Astrocyte (in vitro differentiated cells and primary cell): ENCODE results near the gene KRTAP3-1. TPM values are rescaled to one million over a fixed set of nuclear protein-coding genes. Genes with fewer than 3 reads are reported as not detected.

Experiments
- DNase-seq: peaks from one replicate; pipeline ENCODE4 v3.0.0-alpha.2; 2010; ENCODE audit warnings: low read depth
- FAIRE-seq: peaks from 2 replicates; lab custom pipeline; 2011; peaks lifted over from hg19 to GRCh38; lab: Jason Lieb, UNC
- H2AFZ ChIP-seq: 2 replicates; pipeline ENCODE4 v1.6.0; 2012; ENCODE audit warnings: low read depth, low read length, inconsistent platforms
- H3K27ac ChIP-seq: 2 replicates; pipeline ENCODE4 v1.5.1; 2011; ENCODE audit warnings: low read depth, low read length, inconsistent platforms
- H3K27me3 ChIP-seq: 2 replicates; pipeline ENCODE4 v1.6.0; 2011; ENCODE audit warnings: low read length, inconsistent platforms; ENCODE audit not compliant: insufficient read depth
- H3K36me3 ChIP-seq: 2 replicates; pipeline ENCODE4 v1.5.1; 2011; ENCODE audit warnings: low read length, inconsistent platforms; ENCODE audit not compliant: insufficient read depth
- H3K4me1 ChIP-seq: 2 replicates; pipeline ENCODE4 v1.5.1; 2011; ENCODE audit warnings: low read length, inconsistent platforms; ENCODE audit not compliant: insufficient read depth
- H3K4me2 ChIP-seq: 2 replicates; pipeline ENCODE4 v1.6.0; 2012; ENCODE audit warnings: low read length, inconsistent platforms
- H3K4me3 ChIP-seq: 2 replicates; pipeline ENCODE4 v1.5.1; 2011; ENCODE audit warnings: low read depth, mild to moderate bottlenecking, low read length, inconsistent platforms; ENCODE audit not compliant: insufficient read depth
- H3K79me2 ChIP-seq: 2 replicates; pipeline ENCODE4 v1.6.0; 2012; ENCODE audit warnings: mild to moderate bottlenecking, low read length, inconsistent platforms; ENCODE audit not compliant: insufficient read depth
- H3K9ac ChIP-seq: 2 replicates; pipeline ENCODE4 v1.6.0; 2012; ENCODE audit warnings: mild to moderate bottlenecking, low read length, inconsistent platforms
- H3K9me3 ChIP-seq: 2 replicates; pipeline ENCODE4 v1.5.1; 2012; ENCODE audit warnings: low read depth, mild to moderate bottlenecking, low read length, inconsistent platforms; ENCODE audit not compliant: insufficient read depth
- H4K20me1 ChIP-seq: 2 replicates; pipeline ENCODE4 v1.6.0; 2012; ENCODE audit warnings: low read length, inconsistent platforms; ENCODE audit not compliant: insufficient read depth
- H3K27ac Mint-ChIP-seq: one replicate; pipeline ENCODE4 v1.8.0; 2021; ENCODE audit warnings: mild to moderate bottlenecking, mixed read lengths; ENCODE audit not compliant: unreplicated experiment
- H3K27me3 Mint-ChIP-seq: one replicate; pipeline ENCODE4 v1.8.0; 2021; ENCODE audit warnings: low read depth, mixed read lengths; ENCODE audit not compliant: unreplicated experiment
- H3K36me3 Mint-ChIP-seq: one replicate; pipeline ENCODE4 v1.8.0; 2021; ENCODE audit warnings: low read depth, mixed read lengths; ENCODE audit not compliant: unreplicated experiment
- H3K4me1 Mint-ChIP-seq: one replicate; pipeline ENCODE4 v1.8.0; 2021; ENCODE audit warnings: low read depth, mixed read lengths; ENCODE audit not compliant: unreplicated experiment
- H3K4me3 Mint-ChIP-seq: one replicate; pipeline ENCODE4 v1.8.0; 2021; ENCODE audit warnings: mild to moderate bottlenecking, moderate library complexity, mixed read lengths; ENCODE audit not compliant: unreplicated experiment
- H3K9me3 Mint-ChIP-seq: one replicate; pipeline ENCODE4 v1.8.0; 2021; ENCODE audit warnings: mild to moderate bottlenecking, mixed read lengths; ENCODE audit not compliant: unreplicated experiment
- EZH2 ChIP-seq: IDR thresholded peaks from 2 replicates; pipeline ENCODE4 v1.6.1; 2012; ENCODE audit warnings: mild to moderate bottlenecking, low read length, inconsistent platforms; ENCODE audit not compliant: insufficient read depth
- total RNA-seq: library from RNA; stranded (reverse); gene quantifications from 2 replicates; pipeline ENCODE4 v1.2.1, GENCODE V29; 2021
- TF ChIP-seq, protein P1 (sequence below): IDR thresholded peaks from 2 replicates; pipeline ENCODE4 v1.5.1; 2011; ENCODE audit warnings: low read depth, mild to moderate bottlenecking, inconsistent platforms, low read length, moderate library complexity; ENCODE audit not compliant: insufficient read depth

The KRTAP3-1 gene
- total RNA-seq, 1 donor from 2014 or later, result not detected

DNA sequence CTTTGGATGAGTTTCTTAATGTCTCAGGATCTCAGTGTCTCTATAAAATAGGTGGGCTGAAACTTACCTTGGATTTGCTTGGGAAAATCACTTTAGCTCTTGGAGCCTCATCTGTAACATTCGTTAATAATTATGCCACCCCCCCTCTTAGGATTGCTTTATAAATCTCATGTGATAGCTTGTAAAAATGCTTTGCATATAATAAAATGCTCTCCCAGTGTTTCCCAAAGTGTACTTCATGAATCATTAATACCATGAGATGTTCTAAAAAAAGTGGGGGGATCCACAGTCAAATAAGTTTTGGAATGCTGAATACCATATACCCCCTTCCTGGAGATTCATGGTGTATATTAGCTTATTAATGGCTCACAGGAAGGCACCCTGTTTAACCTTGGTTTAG is 47.3 kb downstream of the KRTAP3-1 start:
- no peak for DNase-seq
- no peak overlapping the region for H3K27ac Mint-ChIP-seq
- FAIRE-seq, result no peak
- Histone ChIP-seq H3K36me3 (no peaks in the 10 kb centered on the region), H3K9me3 (no peaks in the 10 kb centered on the region), H3K4me3 (no peak overlapping the region), H3K4me1 (peaks cover 18% of the 10 kb centered on the region), H3K27ac (no peak overlapping the region), H3K4me2 (no peak overlapping the region), H4K20me1 (no peaks in the 10 kb centered on the region), H3K79me2 (no peaks in the 10 kb centered on the region), H2AFZ (no peak overlapping the region), H3K27me3 (no peaks in the 10 kb centered on the region), H3K9ac (no peak overlapping the region)
- TF ChIP-seq, protein P1, sequence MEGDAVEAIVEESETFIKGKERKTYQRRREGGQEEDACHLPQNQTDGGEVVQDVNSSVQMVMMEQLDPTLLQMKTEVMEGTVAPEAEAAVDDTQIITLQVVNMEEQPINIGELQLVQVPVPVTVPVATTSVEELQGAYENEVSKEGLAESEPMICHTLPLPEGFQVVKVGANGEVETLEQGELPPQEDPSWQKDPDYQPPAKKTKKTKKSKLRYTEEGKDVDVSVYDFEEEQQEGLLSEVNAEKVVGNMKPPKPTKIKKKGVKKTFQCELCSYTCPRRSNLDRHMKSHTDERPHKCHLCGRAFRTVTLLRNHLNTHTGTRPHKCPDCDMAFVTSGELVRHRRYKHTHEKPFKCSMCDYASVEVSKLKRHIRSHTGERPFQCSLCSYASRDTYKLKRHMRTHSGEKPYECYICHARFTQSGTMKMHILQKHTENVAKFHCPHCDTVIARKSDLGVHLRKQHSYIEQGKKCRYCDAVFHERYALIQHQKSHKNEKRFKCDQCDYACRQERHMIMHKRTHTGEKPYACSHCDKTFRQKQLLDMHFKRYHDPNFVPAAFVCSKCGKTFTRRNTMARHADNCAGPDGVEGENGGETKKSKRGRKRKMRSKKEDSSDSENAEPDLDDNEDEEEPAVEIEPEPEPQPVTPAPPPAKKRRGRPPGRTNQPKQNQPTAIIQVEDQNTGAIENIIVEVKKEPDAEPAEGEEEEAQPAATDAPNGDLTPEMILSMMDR, result no peak
- TF ChIP-seq EZH2, result no peak
- peaks cover 8% of the 10 kb centered on the region for H3K9me3 Mint-ChIP-seq
- H3K27me3 Mint-ChIP-seq, result no peaks in the 10 kb centered on the region
- no peak overlapping the region for H3K4me3 Mint-ChIP-seq
- peaks cover 21% of the 10 kb centered on the region for H3K4me1 Mint-ChIP-seq
- no peaks in the 10 kb centered on the region for H3K36me3 Mint-ChIP-seq

DNA sequence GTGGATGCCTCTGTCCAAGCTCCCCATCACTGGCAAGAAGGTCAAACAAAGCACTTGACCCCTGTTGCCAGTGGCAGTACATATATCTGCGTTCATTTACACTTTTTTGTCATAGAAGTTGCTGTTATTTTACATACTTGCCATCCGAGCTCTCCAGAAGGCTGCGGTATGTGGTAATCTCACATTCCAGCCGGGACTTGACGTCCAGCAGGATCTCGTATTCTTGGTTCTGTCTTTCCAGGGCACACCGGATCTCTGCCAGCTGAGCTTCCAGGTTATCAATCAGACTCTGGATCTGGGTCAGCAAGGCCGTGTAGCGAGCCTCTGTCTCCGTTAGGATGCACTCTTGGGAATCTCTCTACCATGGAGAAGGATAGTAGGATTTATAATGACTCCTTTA is 48.8 kb downstream of the KRTAP3-1 start:
- no peak for TF ChIP-seq EZH2
- TF ChIP-seq, protein P1, result no peak
- Histone ChIP-seq H2AFZ (no peak overlapping the region), H3K27ac (no peak overlapping the region), H3K4me2 (no peak overlapping the region), H3K9ac (no peak overlapping the region), H3K9me3 (no peaks in the 10 kb centered on the region), H3K4me3 (no peak overlapping the region), H3K79me2 (no peaks in the 10 kb centered on the region), H4K20me1 (no peaks in the 10 kb centered on the region), H3K27me3 (no peaks in the 10 kb centered on the region), H3K36me3 (no peaks in the 10 kb centered on the region), H3K4me1 (peaks cover 25% of the 10 kb centered on the region)
- Mint-ChIP-seq H3K4me3 (no peak overlapping the region), H3K9me3 (peaks cover 4% of the 10 kb centered on the region), H3K36me3 (no peaks in the 10 kb centered on the region), H3K4me1 (peaks cover 31% of the 10 kb centered on the region), H3K27ac (no peak overlapping the region), H3K27me3 (no peaks in the 10 kb centered on the region)
- no peak for DNase-seq
- FAIRE-seq, result peak; percentile 54

Other genes starting within 250 kb of the KRTAP3-1 start
- not detected in 2 replicates for gene KRT26, start 236.9 kb downstream of the KRTAP3-1 start, total RNA-seq
- gene KRT27, start 226.6 kb downstream of the KRTAP3-1 start, total RNA-seq, result not detected in 2 replicates
- gene KRT28, start 209.2 kb downstream of the KRTAP3-1 start, total RNA-seq, result not detected in 2 replicates
- gene KRT10, start 186.5 kb downstream of the KRTAP3-1 start, total RNA-seq, result 49.7 and 50.6 TPM in 2 replicates
- not detected in 2 replicates for gene KRT12, start 141.9 kb downstream of the KRTAP3-1 start, total RNA-seq
- gene KRT20, start 123.9 kb downstream of the KRTAP3-1 start, total RNA-seq, result not detected in 2 replicates
- not detected in 2 replicates for gene KRT23, start 71.5 kb downstream of the KRTAP3-1 start, total RNA-seq
- gene KRT39, start 42.2 kb downstream of the KRTAP3-1 start, total RNA-seq, result not detected in 2 replicates
- gene KRT40, start 24.8 kb downstream of the KRTAP3-1 start, total RNA-seq, result not detected in 2 replicates
- gene KRTAP3-3, start 15.0 kb downstream of the KRTAP3-1 start, total RNA-seq, result not detected in 2 replicates
- gene KRTAP3-2, start 9.2 kb downstream of the KRTAP3-1 start, total RNA-seq, result not detected in 2 replicates
- gene KRTAP1-5, start 18.1 kb upstream of the KRTAP3-1 start, total RNA-seq, result not detected in 2 replicates
- gene KRTAP1-4, start 21.1 kb upstream of the KRTAP3-1 start, total RNA-seq, result not detected in 2 replicates
- gene KRTAP1-3, start 25.7 kb upstream of the KRTAP3-1 start, total RNA-seq, result not detected in 2 replicates
- not detected in 2 replicates for gene KRTAP1-1, start 32.3 kb upstream of the KRTAP3-1 start, total RNA-seq
- not detected in 2 replicates for gene KRTAP2-1, start 38.2 kb upstream of the KRTAP3-1 start, total RNA-seq
- not detected in 2 replicates for gene KRTAP2-2, start 46.1 kb upstream of the KRTAP3-1 start, total RNA-seq
- gene KRTAP2-3, start 51.0 kb upstream of the KRTAP3-1 start, total RNA-seq, result 3.8 and 7.1 TPM in 2 replicates
- gene KRTAP2-4, start 56.8 kb upstream of the KRTAP3-1 start, total RNA-seq, result not detected in 2 replicates
- not detected in 2 replicates for gene KRTAP4-7, start 75.0 kb upstream of the KRTAP3-1 start, total RNA-seq
- gene KRTAP4-8, start 89.0 kb upstream of the KRTAP3-1 start, total RNA-seq, result not detected in 2 replicates
- not detected in 2 replicates for gene KRTAP4-16, start 93.1 kb upstream of the KRTAP3-1 start, total RNA-seq
- not detected in 2 replicates for gene KRTAP4-9, start 96.3 kb upstream of the KRTAP3-1 start, total RNA-seq
- not detected in 2 replicates for gene KRTAP4-11, start 109.2 kb upstream of the KRTAP3-1 start, total RNA-seq
- not detected in 2 replicates for gene KRTAP4-12, start 115.1 kb upstream of the KRTAP3-1 start, total RNA-seq
- not detected in 2 replicates for gene KRTAP4-6, start 131.4 kb upstream of the KRTAP3-1 start, total RNA-seq
- not detected in 2 replicates for gene KRTAP4-5, start 140.7 kb upstream of the KRTAP3-1 start, total RNA-seq
- gene KRTAP4-4, start 151.6 kb upstream of the KRTAP3-1 start, total RNA-seq, result not detected in 2 replicates
- not detected in 2 replicates for gene KRTAP4-3, start 159.1 kb upstream of the KRTAP3-1 start, total RNA-seq
- gene KRTAP4-2, start 169.1 kb upstream of the KRTAP3-1 start, total RNA-seq, result not detected in 2 replicates
- not detected in 2 replicates for gene KRTAP4-1, start 175.8 kb upstream of the KRTAP3-1 start, total RNA-seq
- gene KRTAP9-1, start 180.8 kb upstream of the KRTAP3-1 start, total RNA-seq, result not detected in 2 replicates
- gene KRTAP9-2, start 217.5 kb upstream of the KRTAP3-1 start, total RNA-seq, result not detected in 2 replicates
- gene KRTAP9-3, start 223.3 kb upstream of the KRTAP3-1 start, total RNA-seq, result not detected in 2 replicates
- not detected in 2 replicates for gene KRTAP9-8, start 228.9 kb upstream of the KRTAP3-1 start, total RNA-seq
- gene KRTAP9-4, start 240.6 kb upstream of the KRTAP3-1 start, total RNA-seq, result not detected in 2 replicates
- not detected in 2 replicates for gene KRTAP9-9, start 246.3 kb upstream of the KRTAP3-1 start, total RNA-seq